ENCODE data around the gene EXOC5. TPM values are rescaled to one million over a fixed set of nuclear protein-coding genes. Genes with fewer than 3 reads are reported as not detected.
"Not testable (repeated sequence)": the region's sequence is repeated elsewhere in the genome, so short reads cannot be mapped to it uniquely, and the experiment has no call there.

The EXOC5 gene
- total RNA-seq, 1 experiment from 2014 or later, result 62.4 TPM

- intact Hi-C loops (cut with micrococcal nuclease; ENCODE audit: unreplicated experiment), result no loop called here
- TF ChIP-seq CTCF (IDR thresholded peaks at IDR 0.05; ENCODE audit: unreplicated experiment), result no peak
- H3K36me3 Mint-ChIP-seq (ENCODE audit: insufficient read depth, unreplicated experiment), result no peaks in the 10 kb centered on the region
- H3K4me1 Mint-ChIP-seq (ENCODE audit: low read depth, unreplicated experiment), result no peaks in the 10 kb centered on the region
- no TSS peak for BruUV-seq (replicated peaks)
- H3K9me3 Mint-ChIP-seq (ENCODE audit: low read depth, unreplicated experiment), result no peaks in the 10 kb centered on the region
- CTCF ChIA-PET, result no interaction called here
- H3K27me3 Mint-ChIP-seq (ENCODE audit: unreplicated experiment), result no peaks in the 10 kb centered on the region
- no peak overlapping the region for H3K27ac Mint-ChIP-seq (ENCODE audit: unreplicated experiment)
- H3K4me3 Mint-ChIP-seq (ENCODE audit: low read depth, unreplicated experiment), result no peak overlapping the region
- DNase-seq, result no peak
These were observed 46.8 kb downstream of the EXOC5 start for GRCh38 chr14:57221931-57222330.

- no peak for DNase-seq
- H3K4me1 Mint-ChIP-seq (ENCODE audit: low read depth, unreplicated experiment), result no peaks in the 10 kb centered on the region
- no peak overlapping the region for H3K27ac Mint-ChIP-seq (ENCODE audit: unreplicated experiment)
- intact Hi-C loops (cut with micrococcal nuclease; ENCODE audit: unreplicated experiment), result no loop called here
- no peaks in the 10 kb centered on the region for H3K27me3 Mint-ChIP-seq (ENCODE audit: unreplicated experiment)
- no peak for TF ChIP-seq CTCF (IDR thresholded peaks at IDR 0.05; ENCODE audit: unreplicated experiment)
- no TSS peak for BruUV-seq (replicated peaks)
- CTCF ChIA-PET, result no interaction called here
- H3K4me3 Mint-ChIP-seq (ENCODE audit: low read depth, unreplicated experiment), result no peak overlapping the region
- H3K36me3 Mint-ChIP-seq (ENCODE audit: insufficient read depth, unreplicated experiment), result peaks cover 11% of the 10 kb centered on the region
- no peaks in the 10 kb centered on the region for H3K9me3 Mint-ChIP-seq (ENCODE audit: low read depth, unreplicated experiment)
These were observed 55.8 kb downstream of the EXOC5 start for GRCh38 chr14:57212919-57213318.

- Mint-ChIP-seq H3K4me3 (ENCODE audit: low read depth, unreplicated experiment) (no peak overlapping the region), H3K9me3 (ENCODE audit: low read depth, unreplicated experiment) (no peaks in the 10 kb centered on the region), H3K27ac (ENCODE audit: unreplicated experiment) (no peak overlapping the region), H3K36me3 (ENCODE audit: insufficient read depth, unreplicated experiment) (peaks cover 10% of the 10 kb centered on the region), H3K4me1 (ENCODE audit: low read depth, unreplicated experiment) (no peaks in the 10 kb centered on the region), H3K27me3 (ENCODE audit: unreplicated experiment) (no peaks in the 10 kb centered on the region)
- TF ChIP-seq CTCF (IDR thresholded peaks at IDR 0.05; ENCODE audit: unreplicated experiment), result no peak
- intact Hi-C loops (cut with micrococcal nuclease; ENCODE audit: unreplicated experiment), result loop anchor here (5.0 kb wide), 1 partner anchor 168 kb away; no protein-coding TSS in a partner anchor
- CTCF ChIA-PET, result no interaction called here
- DNase-seq, result no peak
- no TSS peak for BruUV-seq (replicated peaks)
These were observed 59.1 kb downstream of the EXOC5 start for GRCh38 chr14:57209561-57209960.

GRCh38 chr14:57205938-57206337 is 62.8 kb downstream of the EXOC5 start:
- peaks cover under 1% of the 10 kb centered on the region for H3K36me3 Mint-ChIP-seq (ENCODE audit: insufficient read depth, unreplicated experiment)
- H3K27ac Mint-ChIP-seq (ENCODE audit: unreplicated experiment), result no peak overlapping the region
- no peak for TF ChIP-seq CTCF (IDR thresholded peaks at IDR 0.05; ENCODE audit: unreplicated experiment)
- H3K9me3 Mint-ChIP-seq (ENCODE audit: low read depth, unreplicated experiment), result no peaks in the 10 kb centered on the region
- intact Hi-C loops (cut with micrococcal nuclease; ENCODE audit: unreplicated experiment), result loop anchor here (5.0 kb wide), 1 partner anchor 171 kb away; no protein-coding TSS in a partner anchor
- CTCF ChIA-PET, result no interaction called here
- BruUV-seq (replicated peaks), result no TSS peak
- H3K4me1 Mint-ChIP-seq (ENCODE audit: low read depth, unreplicated experiment), result no peaks in the 10 kb centered on the region
- DNase-seq, result no peak
- H3K27me3 Mint-ChIP-seq (ENCODE audit: unreplicated experiment), result no peaks in the 10 kb centered on the region
- no peak overlapping the region for H3K4me3 Mint-ChIP-seq (ENCODE audit: low read depth, unreplicated experiment)

GRCh38 chr14:57202672-57203071 is 66.0 kb downstream of the EXOC5 start:
- H3K27me3 Mint-ChIP-seq (ENCODE audit: unreplicated experiment); intact Hi-C loops (cut with micrococcal nuclease; ENCODE audit: unreplicated experiment); H3K4me1 Mint-ChIP-seq (ENCODE audit: low read depth, unreplicated experiment); H3K9me3 Mint-ChIP-seq (ENCODE audit: low read depth, unreplicated experiment); DNase-seq; H3K4me3 Mint-ChIP-seq (ENCODE audit: low read depth, unreplicated experiment); BruUV-seq (replicated peaks); H3K36me3 Mint-ChIP-seq (ENCODE audit: insufficient read depth, unreplicated experiment); H3K27ac Mint-ChIP-seq (ENCODE audit: unreplicated experiment); CTCF ChIA-PET: not testable (repeated sequence)
